Heart left ventricle (tissue), 16 donors: ENCODE data around the gene C6orf136. TPM values are rescaled to one million over a fixed set of nuclear protein-coding genes. Genes with fewer than 3 reads are reported as not detected.

Experiments
- ATAC-seq, 4 donors: fragments of 200-7000 bp; cut with Tn5 transposase; one replicate each; pipeline ENCODE4 v1.9.1; 2020 to 2022; ENCODE audit warnings: moderate library complexity in 4 of 4, mild to moderate bottlenecking in 3 of 4, moderate number of reproducible peaks in 1 of 4
- DNase-seq, 5 donors: peaks; one replicate each; pipeline ENCODE4 v3.0.0-alpha.2; 2020
- H3K27ac ChIP-seq, 12 donors: fragments of 200-600 bp; sonication (generic) in 4 of 12; one replicate each; pipeline versions ENCODE4 v1.5.0 to v1.8.0; 2016 to 2022; ENCODE audit warnings: mild to moderate bottlenecking in 2 of 12
- H3K27me3 ChIP-seq, 9 donors: fragments of 200-600 bp; sonication (generic) in 2 of 9; one replicate each; pipeline versions ENCODE4 v1.5.1 to v1.8.0; 2016 to 2022; ENCODE audit warnings: mild to moderate bottlenecking in 3 of 9
- H3K36me3 ChIP-seq, 9 donors: fragments of 200-600 bp; sonication (generic) in 2 of 9; one replicate each; pipeline versions ENCODE4 v1.5.0 to v1.8.0; 2018 to 2022; ENCODE audit warnings: mild to moderate bottlenecking in 2 of 9
- H3K4me1 ChIP-seq, 12 donors: fragments of 200-600 bp; sonication (generic) in 4 of 12; one replicate each; pipeline versions ENCODE4 v1.5.0 to v1.8.0; 2016 to 2022; ENCODE audit warnings: mild to moderate bottlenecking in 3 of 12
- H3K4me3 ChIP-seq, 12 donors: fragments of 200-600 bp; sonication (generic) in 4 of 12; one replicate each; pipeline versions ENCODE4 v1.5.0 to v1.8.0; 2017 to 2022; ENCODE audit warnings: mild to moderate bottlenecking in 9 of 12, moderate library complexity in 4 of 12
- H3K9me3 ChIP-seq, 12 donors: fragments of 200-600 bp; sonication (generic) in 4 of 12; one replicate each; pipeline versions ENCODE4 v1.5.0 to v1.8.0; 2016 to 2022; ENCODE audit warnings: mild to moderate bottlenecking in 1 of 12
- CTCF ChIP-seq, 12 donors: fragments of 200-600 bp; sonication (generic) in 4 of 12; IDR thresholded peaks; one replicate each; pipeline versions ENCODE4 v1.5.0 to v1.8.0; 2018 to 2022; ENCODE audit warnings: antibody characterized with exemption in 12 of 12, mild to moderate bottlenecking in 5 of 12
- POLR2A ChIP-seq, 2 donors: fragments of 450-650 bp; IDR thresholded peaks; one replicate each; pipeline ENCODE4 v1.6.1; 2017; ENCODE audit warnings: antibody characterized with exemption in 2 of 2, mild to moderate bottlenecking in 2 of 2, moderate library complexity in 2 of 2
- WGBS, 4 donors: extraction: QIAGEN DNeasy Blood & Tissue Kit in 2 of 4; methylation state at CpG; one replicate each; pipeline versions ENCODE4 v1.1.5 to v1.1.7; 2013 to 2018; 5-methylcytosine and 5-hydroxymethylcytosine counted together
- intact Hi-C, 10 donors: fragments of 100-400 bp; cut with DNase I; formaldehyde crosslinking; loops; one replicate each; pipeline versions ENCODE4 v1.11.1 to v1.14.2; 2022
- polyA plus RNA-seq, 2 donors: library from polyadenylated mRNA; stranded (reverse); fragments of 200-250 nt; gene quantifications; one replicate each; pipeline ENCODE4 v1.2.3, GENCODE V29; 2013
- total RNA-seq, 9 donors: library from RNA; depleted of rRNA in 2 of 9; stranded (reverse); fragments of >200 nt in 2 of 9; fragmentation: NEBNext Ultra II Directional in 3 of 9; extraction: Animal tissue kit (Norgen Biotek cat#: 25700) in 3 of 9; gene quantifications; one replicate each; pipeline versions ENCODE4 v1.1.0 to v1.2.4, GENCODE V29; 2016 to 2023
- donor health status: ischemic (EF 13 %, LVEDD 7.1; RV severe dilation, severe dysfunction).
- donor health status: healthy with polysubstance abuse.
- donor health status: DM: no; HTN: yes; CAD: no.
- donor health status: DM: no; HTN: no; CAD: no.
- donor health status: ischemic (EF 25% LVEDD 6.9; RV normal size, moderate dysfunction).
- donor health status: ischemic (EF 25% LVEDD 5.7; RV mildly dilated, moderate dysfunction).
- donor health status: healthy.
- donor health status: DM: yes; HTN: yes; CAD: no.
- donor health status: ischemic (EF 35%, LVEDD 5.7; RV mildly dilated, moderate dysfunction).
- donor health status: nonischemic (EF 11% LVEDD 7.7; RV severe dilation, severe dysfunction).
- donor health status: DM: yes; HTN: yes; CAD: no.
- donor health status: PGD.
- donor health status: ischemic (EF 29% LVEDD 5.4; RV normal size, mild dysfunction).
- donor health status: nonischemic (EF 23%, LVEDD 6.1; RV moderate dilation, normal function).

C6orf136 gene
- total and polyA plus RNA-seq, 11 donors: 27.9 to 79.3 (median 47.4) TPM

- intact Hi-C loops: loop anchor here in 4 of 10 donors (1.0 to 10.0 kb wide), 7 partner anchors 39 to 401 kb away; partner anchors contain the start of gene DDR1 (in 2 of the 4)
- Histone ChIP-seq H3K9me3 (no peaks in the 10 kb centered on the region), H3K4me1 (peaks cover 0 to 84% (median 51%) of the 10 kb centered on the region in 12 donors), H3K27ac (peak overlapping the region; percentile 92 to 100 (median 98)), H3K4me3 (peak overlapping the region; percentile 52 to 96 (median 74)), H3K27me3 (no peaks in the 10 kb centered on the region), H3K36me3 (peaks cover 0 to 44% (median 15%) of the 10 kb centered on the region in 9 donors)
- TF ChIP-seq CTCF (IDR thresholded peaks at IDR 0.05) (no peak), POLR2A (IDR thresholded peaks at IDR 0.05) (no peak)
- WGBS, 4 donors: 25 to 31% (median 29%) methylated on average over 7 of the region's 7 CpGs
- DNase-seq (peak in 3 of 5 donors; percentile 35 to 60 (median 40)), ATAC-seq (no peak)
Observed at GRCh38 chr6:30683183-30683979, 36.4 kb downstream of the C6orf136 start.

- 35 to 48% (median 42%) methylated on average over 2 of the region's 2 CpGs for WGBS, 4 donors
- peaks cover 0 to 38% (median 9%) of the 10 kb centered on the region in 9 donors for H3K36me3 ChIP-seq
- no peak for TF ChIP-seq POLR2A (IDR thresholded peaks at IDR 0.05)
- no peak for TF ChIP-seq CTCF (IDR thresholded peaks at IDR 0.05)
- intact Hi-C loops: loop anchor here in 4 of 10 donors (1.0 to 10.0 kb wide), 8 partner anchors 37 to 401 kb away; partner anchors contain the start of genes DDR1 (in 2 of the 4) and TUBB (in 1 of the 4)
- H3K27ac ChIP-seq: peak overlapping the region; percentile 92 to 100 (median 98)
- DNase-seq: no peak
- peak overlapping the region; percentile 52 to 96 (median 74) for H3K4me3 ChIP-seq
- H3K4me1 ChIP-seq: peaks cover 0 to 86% (median 53%) of the 10 kb centered on the region in 12 donors
- H3K9me3 ChIP-seq: no peaks in the 10 kb centered on the region
- no peaks in the 10 kb centered on the region for H3K27me3 ChIP-seq
- no peak for ATAC-seq
Observed at GRCh38 chr6:30683980-30684338, 37.0 kb downstream of the C6orf136 start.

- Histone ChIP-seq H3K9me3 (no peaks in the 10 kb centered on the region), H3K4me1 (peaks cover 0 to 86% (median 54%) of the 10 kb centered on the region in 12 donors), H3K27me3 (no peaks in the 10 kb centered on the region), H3K27ac (peak overlapping the region; percentile 92 to 100 (median 98)), H3K4me3 (peak overlapping the region; percentile 52 to 96 (median 74)), H3K36me3 (peaks cover 0 to 32% (median 7%) of the 10 kb centered on the region in 9 donors)
- DNase-seq (peak; percentile 74 to 84 (median 78)), ATAC-seq (no peak)
- TF ChIP-seq CTCF (IDR thresholded peaks at IDR 0.05) (no peak), POLR2A (IDR thresholded peaks at IDR 0.05) (no peak)
- intact Hi-C loops: loop anchor here in 4 of 10 donors (2.0 to 10.0 kb wide), 7 partner anchors 36 to 400 kb away; partner anchors contain the start of genes DDR1 (in 2 of the 4) and TUBB (in 1 of the 4)
- 28 to 57% (median 41%) methylated on average over 15 to 21 of the region's 21 CpGs for WGBS, 4 donors
Observed at GRCh38 chr6:30684386-30685156, 37.6 kb downstream of the C6orf136 start.
